ENCODE data around the gene ALG1. TPM values are rescaled to one million over a fixed set of nuclear protein-coding genes. Genes with fewer than 3 reads are reported as not detected.
A peak's percentile ranks its signal among the peaks of the same experiment; 100 is the strongest.
"Not testable (repeated sequence)": the region's sequence is repeated elsewhere in the genome, so short reads cannot be mapped to it uniquely, and the experiment has no call there.

The ALG1 gene
- total RNA-seq, 2 experiments from 2014 or later, result 12.8 to 14.1 TPM

GRCh38 chr16:5033256-5034166, 38.1 kb upstream of the ALG1 start, which contains the start of gene NAGPA:
Gene NAGPA, minus strand, starts transcription at chr16:5033935. Its CDS starts 21 bp downstream, at chr16:5033914.
- Mint-ChIP-seq H3K36me3 (peaks cover 3% of the 10 kb centered on the region), H3K9me3 (no peaks in the 10 kb centered on the region), H3K4me1 (ENCODE audit: low read depth) (peaks cover 20% of the 10 kb centered on the region), H3K27ac (peak within 1 kb of the TSS; percentile 79), H3K27me3 (no peaks in the 10 kb centered on the region), H3K4me3 (peak within 1 kb of the TSS; percentile 84)
- ChIA-PET CTCF (no interaction called here), POLR2A (interaction anchor here (0.6 to 1.3 kb wide), 3 partner anchors 12 to 265 kb away, joined by 3 to 4 read pairs (median 3); no protein-coding TSS in a partner anchor)
- intact Hi-C loops (cut with micrococcal nuclease), result loop anchor here (2.0 to 5.0 kb wide), 2 partner anchors 39 to 65 kb away; partner anchors contain the start of gene ALG1
- peak; percentile 89 for DNase-seq

- intact Hi-C loops (cut with micrococcal nuclease), result loop anchor here (5.0 kb wide), 1 partner anchor 38 kb away; the partner anchor contains the start of gene ALG1
- CTCF ChIA-PET, result no interaction called here
- POLR2A ChIA-PET, result interaction anchor here (0.6 to 1.3 kb wide), 3 partner anchors 11 to 266 kb away, joined by 3 to 4 read pairs (median 3); no protein-coding TSS in a partner anchor
- Mint-ChIP-seq H3K27ac (peak overlapping the region; percentile 79), H3K27me3 (no peaks in the 10 kb centered on the region), H3K4me1 (ENCODE audit: low read depth) (peaks cover 20% of the 10 kb centered on the region), H3K36me3 (peaks cover 3% of the 10 kb centered on the region), H3K4me3 (peak overlapping the region; percentile 84), H3K9me3 (no peaks in the 10 kb centered on the region)
- DNase-seq, result no peak
These were observed 37.5 kb upstream of the ALG1 start for GRCh38 chr16:5034167-5034523.

- no peaks in the 10 kb centered on the region for H3K27me3 Mint-ChIP-seq
- peaks cover 20% of the 10 kb centered on the region for H3K4me1 Mint-ChIP-seq (ENCODE audit: low read depth)
- POLR2A ChIA-PET, result interaction anchor here (1.0 kb wide), 1 partner anchor 37 kb away, joined by 3 read pairs; no protein-coding TSS in a partner anchor
- peaks cover 3% of the 10 kb centered on the region for H3K36me3 Mint-ChIP-seq
- H3K9me3 Mint-ChIP-seq, result no peaks in the 10 kb centered on the region
- no peak overlapping the region for H3K27ac Mint-ChIP-seq
- intact Hi-C loops (cut with micrococcal nuclease), result no loop called here
- no peak overlapping the region for H3K4me3 Mint-ChIP-seq
- CTCF ChIA-PET, result no interaction called here
- DNase-seq, result no peak
These were observed 35.8 kb upstream of the ALG1 start for GRCh38 chr16:5035909-5036227.

GRCh38 chr16:5036228-5037156, 35.2 kb upstream of the ALG1 start:
- peaks cover 23% of the 10 kb centered on the region for H3K4me1 Mint-ChIP-seq (ENCODE audit: low read depth)
- intact Hi-C loops (cut with micrococcal nuclease), result no loop called here
- H3K4me3 Mint-ChIP-seq, result no peak overlapping the region
- DNase-seq, result no peak
- no peaks in the 10 kb centered on the region for H3K27me3 Mint-ChIP-seq
- H3K36me3 Mint-ChIP-seq, result no peaks in the 10 kb centered on the region
- ChIA-PET POLR2A (interaction anchor here (1.0 kb wide), 1 partner anchor 36 kb away, joined by 3 read pairs; no protein-coding TSS in a partner anchor), CTCF (no interaction called here)
- H3K27ac Mint-ChIP-seq, result no peak overlapping the region
- no peaks in the 10 kb centered on the region for H3K9me3 Mint-ChIP-seq

GRCh38 chr16:5040451-5040850, 31.2 kb upstream of the ALG1 start:
- intact Hi-C loops (cut with micrococcal nuclease), result no loop called here
- Mint-ChIP-seq H3K4me3 (no peak overlapping the region), H3K9me3 (no peaks in the 10 kb centered on the region), H3K27me3 (no peaks in the 10 kb centered on the region), H3K36me3 (no peaks in the 10 kb centered on the region), H3K4me1 (ENCODE audit: low read depth) (peaks cover 3% of the 10 kb centered on the region), H3K27ac (no peak overlapping the region)
- CTCF ChIA-PET, result no interaction called here
- POLR2A ChIA-PET, result no interaction called here
- no peak for DNase-seq

- H3K27ac Mint-ChIP-seq, result no peak overlapping the region
- H3K27me3 Mint-ChIP-seq, result no peaks in the 10 kb centered on the region
- ChIA-PET POLR2A (no interaction called here), CTCF (no interaction called here)
- no peaks in the 10 kb centered on the region for H3K36me3 Mint-ChIP-seq
- no peaks in the 10 kb centered on the region for H3K9me3 Mint-ChIP-seq
- no peak overlapping the region for H3K4me3 Mint-ChIP-seq
- DNase-seq, result no peak
- peaks cover 3% of the 10 kb centered on the region for H3K4me1 Mint-ChIP-seq (ENCODE audit: low read depth)
- intact Hi-C loops (cut with micrococcal nuclease), result no loop called here
These were observed 30.0 kb upstream of the ALG1 start for GRCh38 chr16:5041600-5042133.

GRCh38 chr16:5042574-5043171, 29.0 kb upstream of the ALG1 start:
- Mint-ChIP-seq H3K36me3 (no peaks in the 10 kb centered on the region), H3K4me3 (no peak overlapping the region), H3K27ac (no peak overlapping the region), H3K9me3 (no peaks in the 10 kb centered on the region), H3K27me3 (no peaks in the 10 kb centered on the region), H3K4me1 (ENCODE audit: low read depth) (peaks cover 3% of the 10 kb centered on the region)
- ChIA-PET POLR2A (no interaction called here), CTCF (no interaction called here)
- no peak for DNase-seq
- intact Hi-C loops (cut with micrococcal nuclease), result no loop called here

GRCh38 chr16:5044011-5044540, 27.6 kb upstream of the ALG1 start:
- intact Hi-C loops (cut with micrococcal nuclease), result no loop called here
- H3K4me1 Mint-ChIP-seq (ENCODE audit: low read depth), result peaks cover 3% of the 10 kb centered on the region
- H3K9me3 Mint-ChIP-seq, result no peaks in the 10 kb centered on the region
- no peak overlapping the region for H3K4me3 Mint-ChIP-seq
- ChIA-PET CTCF (no interaction called here), POLR2A (no interaction called here)
- no peak overlapping the region for H3K27ac Mint-ChIP-seq
- H3K27me3 Mint-ChIP-seq, result no peaks in the 10 kb centered on the region
- no peaks in the 10 kb centered on the region for H3K36me3 Mint-ChIP-seq
- no peak for DNase-seq

- H3K27ac Mint-ChIP-seq; DNase-seq; H3K4me3 Mint-ChIP-seq; H3K27me3 Mint-ChIP-seq; H3K4me1 Mint-ChIP-seq (ENCODE audit: low read depth); CTCF ChIA-PET; H3K9me3 Mint-ChIP-seq; POLR2A ChIA-PET; H3K36me3 Mint-ChIP-seq; intact Hi-C loops (cut with micrococcal nuclease): not testable (repeated sequence)
These were observed 27.1 kb upstream of the ALG1 start for GRCh38 chr16:5044581-5044980.

- no peaks in the 10 kb centered on the region for H3K36me3 Mint-ChIP-seq
- no peak for DNase-seq
- H3K9me3 Mint-ChIP-seq, result peaks cover 2% of the 10 kb centered on the region
- no peak overlapping the region for H3K27ac Mint-ChIP-seq
- H3K27me3 Mint-ChIP-seq, result no peaks in the 10 kb centered on the region
- H3K4me1 Mint-ChIP-seq (ENCODE audit: low read depth), result peaks cover 3% of the 10 kb centered on the region
- intact Hi-C loops (cut with micrococcal nuclease), result no loop called here
- ChIA-PET POLR2A (interaction anchor here (1.1 kb wide), 1 partner anchor 11 kb away, joined by 3 read pairs; no protein-coding TSS in a partner anchor), CTCF (no interaction called here)
- no peak overlapping the region for H3K4me3 Mint-ChIP-seq
These were observed 26.0 kb upstream of the ALG1 start for GRCh38 chr16:5045499-5046115.

- Mint-ChIP-seq H3K4me1 (ENCODE audit: low read depth) (no peaks in the 10 kb centered on the region), H3K4me3 (no peak overlapping the region), H3K9me3 (peaks cover 5% of the 10 kb centered on the region), H3K36me3 (no peaks in the 10 kb centered on the region), H3K27me3 (no peaks in the 10 kb centered on the region), H3K27ac (no peak overlapping the region)
- ChIA-PET POLR2A (no interaction called here), CTCF (no interaction called here)
- intact Hi-C loops (cut with micrococcal nuclease), result no loop called here
- no peak for DNase-seq
These were observed 24.7 kb upstream of the ALG1 start for GRCh38 chr16:5046914-5047313.

Data from activated CD4-positive, alpha-beta memory T cell treated with anti-CD3 and anti-CD28 coated beads for 36 hours (primary cell).